Endothelial cell of umbilical vein (primary cell): Measurements from ENCODE around the gene SEC61G. TPM values are rescaled to one million over a fixed set of nuclear protein-coding genes. Genes with fewer than 3 reads are reported as not detected.
A peak's percentile ranks its signal among the peaks of the same experiment; 100 is the strongest.

Experiments used
- BruUV-seq: library from RNA; stranded (reverse); fragments of 400-500 nt; replicated peaks from 2 replicates; lab custom pipeline; 2021; lab: Mats Ljungman, UMichigan
- CTCF ChIA-PET: fragments of 300-600, 350-600 bp; sonication (Branson Sonifier 250); formaldehyde crosslinking; loops from one replicate; lab custom pipeline; 2021; ENCODE audit warnings: antibody characterized with exemption, inconsistent platforms; lab: Charles Lee
- POLR2A ChIA-PET: fragments of 300-600, 350-600 bp; sonication (Branson Sonifier 250); formaldehyde crosslinking; loops from one replicate; lab custom pipeline; 2021; ENCODE audit warnings: antibody characterized with exemption, inconsistent platforms; lab: Charles Lee
- DNase-seq: peaks from one replicate; pipeline ENCODE4 v3.0.0-alpha.2; 2011; ENCODE audit warnings: low read depth, low spot score
- FAIRE-seq: peaks from 2 replicates; lab custom pipeline; 2011; peaks lifted over from hg19 to GRCh38; lab: Jason Lieb, UNC
- H2AFZ ChIP-seq: 2 replicates; pipeline ENCODE4 v1.6.0; 2012; ENCODE audit warnings: low read depth, low read length, control low read depth, inconsistent platforms
- H3K27ac ChIP-seq: 2 replicates; pipeline ENCODE4 v1.5.1; 2011; ENCODE audit warnings: low read depth, mild to moderate bottlenecking, control low read depth, low read length, moderate library complexity; ENCODE audit not compliant: insufficient read depth
- H3K27me3 ChIP-seq, 2 experiments: 2 replicates each; pipeline versions ENCODE4 v1.6.0 to v1.6.1; 2011; ENCODE audit warnings: low read length in 2 of 2, mixed read lengths in 1 of 2; ENCODE audit not compliant: control insufficient read depth in 2 of 2, insufficient read depth in 2 of 2
- H3K36me3 ChIP-seq, 2 experiments: 2 replicates in 1 of 2; 3 replicates in 1 of 2; pipeline ENCODE4 v1.5.1; 2011; ENCODE audit warnings: low read length in 2 of 2, mild to moderate bottlenecking in 1 of 2, moderate library complexity in 1 of 2; ENCODE audit not compliant: control insufficient read depth in 2 of 2, insufficient read depth in 2 of 2; ENCODE audit errors: extremely low read depth in 1 of 2
- H3K4me1 ChIP-seq: 3 replicates; pipeline ENCODE4 v1.5.1; 2011; ENCODE audit warnings: mild to moderate bottlenecking, low read length; ENCODE audit not compliant: control insufficient read depth, insufficient read depth; ENCODE audit errors: extremely low read depth
- H3K4me2 ChIP-seq: 2 replicates; pipeline ENCODE4 v1.6.1; 2011; ENCODE audit warnings: low read length, control low read depth, mixed read lengths; ENCODE audit not compliant: insufficient read depth
- H3K4me3 ChIP-seq, 3 experiments: fragments of 200-600 bp in 1 of 3; sonication (generic), shearing (Covaris generic) in 1 of 3; replicated peaks in 1 of 3; 2 replicates each; pipeline ENCODE4 v1.5.1; 2011 to 2016; ENCODE audit warnings: control low read depth in 3 of 3, low read length in 3 of 3, mild to moderate bottlenecking in 2 of 3, inconsistent platforms in 1 of 3, low read depth in 1 of 3, moderate library complexity in 1 of 3; ENCODE audit not compliant: insufficient read depth in 1 of 3
- H3K79me2 ChIP-seq: 2 replicates; pipeline ENCODE4 v1.6.0; 2012; ENCODE audit warnings: low read length, inconsistent platforms; ENCODE audit not compliant: control insufficient read depth, insufficient read depth
- H3K9ac ChIP-seq: replicated peaks from 2 replicates; pipeline ENCODE3; 2011; ENCODE audit warnings: low read length, control low read depth; ENCODE audit not compliant: insufficient read depth; ENCODE audit errors: extremely low read depth
- H3K9me1 ChIP-seq: replicated peaks from 3 replicates; pipeline ENCODE4 v1.6.0; 2011; ENCODE audit warnings: mild to moderate bottlenecking, low read length; ENCODE audit not compliant: control insufficient read depth, insufficient read depth; ENCODE audit errors: extremely low read depth
- H3K9me3 ChIP-seq: replicated peaks from 2 replicates; pipeline ENCODE4 v1.5.1; 2012; ENCODE audit warnings: low read length, inconsistent platforms; ENCODE audit not compliant: control insufficient read depth, insufficient read depth
- H4K20me1 ChIP-seq: replicated peaks from 2 replicates; pipeline ENCODE3; 2011; ENCODE audit warnings: mild to moderate bottlenecking, low read length; ENCODE audit not compliant: control insufficient read depth, insufficient read depth; ENCODE audit errors: extremely low read depth
- GATA2 ChIP-seq: IDR thresholded peaks from 2 replicates; pipeline ENCODE4 v1.7.0; 2011; ENCODE audit warnings: low read depth, mild to moderate bottlenecking, moderate library complexity, mixed read lengths, low read length; ENCODE audit not compliant: insufficient read length, insufficient read depth
- dilution Hi-C: fragments of 300-500 bp; cut with MboI; formaldehyde crosslinking; loops from one replicate; pipeline ENCODE4 v1.15.0; 2019; ENCODE audit warnings: low sequenced_read_pairs; ENCODE audit not compliant: extremely low pct_ligation_motif_present
- intact Hi-C: fragments of 100-400 bp; cut with micrococcal nuclease; formaldehyde crosslinking; loops from one replicate; pipeline ENCODE4 v1.10.0; 2022
- polyA plus RNA-seq, 4 experiments: library from polyadenylated mRNA; depleted of rRNA in 3 of 4; stranded (reverse) in 3 of 4; unstranded in 1 of 4; fragments of >200 nt; gene quantifications; 2 replicates each; pipeline versions ENCODE4 v1.2.1 to v1.2.3, GENCODE V29; 2011 to 2012; ENCODE audit warnings: missing spikeins in 1 of 4
- total RNA-seq: library from RNA; stranded (reverse); gene quantifications from 2 replicates; pipeline ENCODE4 v1.2.3, GENCODE V29; 2021
- TF ChIP-seq, protein P1 (sequence below), 2 donors: IDR thresholded peaks; 1 replicate in 1 of 2; 2 replicates in 1 of 2; pipeline ENCODE4 v1.5.1; 2011; ENCODE audit warnings: low read length in 2 of 2, mild to moderate bottlenecking in 2 of 2, moderate library complexity in 2 of 2, control low read depth in 1 of 2, inconsistent platforms in 1 of 2, low read depth in 1 of 2; ENCODE audit not compliant: insufficient read depth in 1 of 2; ENCODE audit errors: extremely low read depth in 1 of 2

Gene SEC61G
- total and polyA plus RNA-seq, 2 donors (not counting 3 experiments of a cell fraction or from before 2014, with no cell fraction given) = 201 to 401 TPM

DNA sequence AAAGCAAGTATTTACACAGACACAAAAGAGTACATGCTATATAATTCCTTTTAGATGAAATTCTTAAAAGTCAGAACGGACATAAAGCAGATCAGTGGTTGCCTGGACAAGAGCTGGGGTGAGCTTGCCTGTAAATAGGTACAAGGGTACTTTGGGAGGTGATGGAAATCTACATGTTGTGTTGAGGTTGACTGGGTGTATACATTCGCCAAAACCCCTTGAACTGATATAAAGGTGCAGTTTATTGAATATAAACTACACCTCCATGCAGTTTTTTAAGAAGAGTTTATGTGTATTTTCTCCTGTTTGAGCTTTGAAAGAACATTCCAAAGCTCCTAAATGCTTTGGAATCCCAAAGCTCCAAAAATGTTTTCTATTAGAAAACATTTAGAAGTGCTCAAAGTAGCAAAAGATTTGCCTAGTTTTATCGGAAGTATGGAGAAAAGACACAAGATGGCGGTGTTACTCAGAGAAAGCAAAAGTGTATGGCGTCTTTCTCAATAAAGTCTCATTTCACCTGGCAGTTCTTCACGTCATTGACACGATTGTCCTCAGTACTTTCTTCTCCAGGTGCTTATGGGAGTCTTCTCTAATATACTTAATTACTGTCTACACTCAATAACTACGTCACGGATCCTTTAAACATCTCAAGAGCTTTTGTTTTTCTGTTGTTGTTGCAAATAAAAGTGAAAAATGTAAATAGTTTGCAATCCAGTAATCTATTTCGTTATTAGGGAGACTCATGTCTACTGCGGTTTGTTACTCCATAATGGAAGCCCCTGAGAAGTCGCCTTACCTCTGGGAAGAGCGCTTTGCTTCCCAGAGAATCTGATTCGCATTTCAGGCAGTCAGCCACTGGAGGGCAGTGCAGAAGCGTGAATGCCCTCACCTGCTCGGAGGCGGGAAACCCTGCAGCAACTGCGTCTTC lies 14.7 kb upstream of the SEC61G start:
- no peak overlapping the region for H3K9ac ChIP-seq
- BruUV-seq = no TSS peak

More for the DNA sequence above, 14.7 kb upstream of the SEC61G start:
- dilution Hi-C loops (loop anchor here (10.0 kb wide), 1 partner anchor 481 kb away; no protein-coding TSS in a partner anchor), intact Hi-C loops (loop anchor here (1.0 to 5.0 kb wide), 5 partner anchors 66 to 641 kb away; no protein-coding TSS in a partner anchor)
- H3K27ac ChIP-seq = no peak overlapping the region
- H4K20me1 ChIP-seq = no peaks in the 10 kb centered on the region
- peak overlapping the region; percentile 66 for H2AFZ ChIP-seq
- ChIA-PET CTCF (interaction anchor here (0.7 to 19.4 kb wide), 24 partner anchors 12 to 642 kb away, joined by 3 to 385 read pairs (median 4); partner anchors contain the start of genes EGFR and SEC61G), POLR2A (no interaction called here)
- H3K27me3 ChIP-seq = peaks cover 0 to 2% of the 10 kb centered on the region in 2 experiments
- H3K36me3 ChIP-seq = no peaks in the 10 kb centered on the region
- peaks cover 8% of the 10 kb centered on the region for H3K4me1 ChIP-seq
- peak; percentile 86 for DNase-seq
- H3K9me3 ChIP-seq = no peaks in the 10 kb centered on the region
- no peaks in the 10 kb centered on the region for H3K79me2 ChIP-seq
- H3K4me3 ChIP-seq = peak overlapping the region; percentile 13 to 51 (median 20)
- no peak for TF ChIP-seq GATA2
- TF ChIP-seq, protein P1, sequence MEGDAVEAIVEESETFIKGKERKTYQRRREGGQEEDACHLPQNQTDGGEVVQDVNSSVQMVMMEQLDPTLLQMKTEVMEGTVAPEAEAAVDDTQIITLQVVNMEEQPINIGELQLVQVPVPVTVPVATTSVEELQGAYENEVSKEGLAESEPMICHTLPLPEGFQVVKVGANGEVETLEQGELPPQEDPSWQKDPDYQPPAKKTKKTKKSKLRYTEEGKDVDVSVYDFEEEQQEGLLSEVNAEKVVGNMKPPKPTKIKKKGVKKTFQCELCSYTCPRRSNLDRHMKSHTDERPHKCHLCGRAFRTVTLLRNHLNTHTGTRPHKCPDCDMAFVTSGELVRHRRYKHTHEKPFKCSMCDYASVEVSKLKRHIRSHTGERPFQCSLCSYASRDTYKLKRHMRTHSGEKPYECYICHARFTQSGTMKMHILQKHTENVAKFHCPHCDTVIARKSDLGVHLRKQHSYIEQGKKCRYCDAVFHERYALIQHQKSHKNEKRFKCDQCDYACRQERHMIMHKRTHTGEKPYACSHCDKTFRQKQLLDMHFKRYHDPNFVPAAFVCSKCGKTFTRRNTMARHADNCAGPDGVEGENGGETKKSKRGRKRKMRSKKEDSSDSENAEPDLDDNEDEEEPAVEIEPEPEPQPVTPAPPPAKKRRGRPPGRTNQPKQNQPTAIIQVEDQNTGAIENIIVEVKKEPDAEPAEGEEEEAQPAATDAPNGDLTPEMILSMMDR (IDR thresholded peaks at IDR 0.05; ENCODE audit: extremely low read depth in 1 of 2, insufficient read depth in 1 of 2, low read depth in 1 of 2, low read length in 2 of 2) = peak; percentile 77 to 85
- H3K9me1 ChIP-seq = no peaks in the 10 kb centered on the region
- H3K4me2 ChIP-seq = peak overlapping the region; percentile 90
- peak; percentile 83 for FAIRE-seq
